H1 (cell line): ENCODE results near the gene CES3. TPM values are rescaled to one million over a fixed set of nuclear protein-coding genes. Genes with fewer than 3 reads are reported as not detected.
A peak's percentile ranks its signal among the peaks of the same experiment; 100 is the strongest.

Experiments used
- CTCF ChIA-PET: fragments of 300-600 bp; sonication (Branson Sonifier 250); formaldehyde crosslinking; loops from one replicate; lab custom pipeline; 2021; ENCODE audit not compliant: partially characterized antibody; lab: Charles Lee
- POLR2A ChIA-PET: fragments of 300-600 bp; sonication (Branson Sonifier 250); formaldehyde crosslinking; loops from one replicate; lab custom pipeline; 2021; ENCODE audit warnings: inconsistent platforms; ENCODE audit not compliant: partially characterized antibody; lab: Charles Lee
- DNase-seq, 2 experiments: peaks; one replicate each; pipeline versions ENCODE4 v3.0.0 to v3.0.0-alpha.2; 2010 to 2022; ENCODE audit warnings: low spot score in 2 of 2, low read depth in 1 of 2, mixed read lengths in 1 of 2
- FAIRE-seq: peaks from 2 replicates; lab custom pipeline; 2011; peaks lifted over from hg19 to GRCh38; lab: Jason Lieb, UNC
- H2AFZ ChIP-seq: 2 replicates; pipeline ENCODE4 v1.8.1; 2012; ENCODE audit warnings: low read length, inconsistent platforms
- H2AK5ac ChIP-seq: 2 replicates; pipeline ENCODE4 v1.6.1; 2013; ENCODE audit warnings: low read depth, low read length
- H2BK120ac ChIP-seq: replicated peaks from 2 replicates; pipeline ENCODE3; 2013; ENCODE audit warnings: low read depth, low read length, inconsistent platforms
- H2BK12ac ChIP-seq: 2 replicates; pipeline ENCODE4 v1.6.1; 2013; ENCODE audit warnings: low read depth, low read length
- H2BK15ac ChIP-seq: 2 replicates; pipeline ENCODE4 v1.6.1; 2013; ENCODE audit warnings: low read length
- H2BK20ac ChIP-seq: 2 replicates; pipeline ENCODE4 v1.6.1; 2013; ENCODE audit warnings: low read length
- H2BK5ac ChIP-seq: 2 replicates; pipeline ENCODE4 v1.6.1; 2013; ENCODE audit warnings: low read depth, low read length
- H3K14ac ChIP-seq: 2 replicates; pipeline ENCODE4 v1.6.1; 2013; ENCODE audit warnings: inconsistent platforms; ENCODE audit not compliant: insufficient read length
- H3K18ac ChIP-seq: 2 replicates; pipeline ENCODE4 v1.6.1; 2013; ENCODE audit warnings: low read length; ENCODE audit errors: extremely low read depth
- H3K23ac ChIP-seq: 2 replicates; pipeline ENCODE4 v1.6.1; 2013; ENCODE audit warnings: inconsistent platforms; ENCODE audit not compliant: insufficient read length
- H3K23me2 ChIP-seq: 2 replicates; pipeline ENCODE4 v1.6.1; 2013; ENCODE audit warnings: low read depth, low read length
- H3K27ac ChIP-seq: 2 replicates; pipeline ENCODE4 v1.6.1; 2011; ENCODE audit warnings: low read depth, low read length, inconsistent platforms
- H3K27me3 ChIP-seq, 4 experiments: replicated peaks in 1 of 4; 1 replicate in 1 of 4; 2 replicates in 3 of 4; pipeline versions ENCODE4 v1.6.1 to v1.8.1; 2011 to 2013; ENCODE audit warnings: low read length in 3 of 4, mild to moderate bottlenecking in 3 of 4, inconsistent platforms in 2 of 4, mixed read lengths in 2 of 4, moderate library complexity in 1 of 4; ENCODE audit not compliant: control insufficient read depth in 3 of 4, insufficient read depth in 3 of 4; ENCODE audit errors: extremely low read depth in 1 of 4
- H3K36me3 ChIP-seq, 4 experiments: 2 replicates each; pipeline versions ENCODE4 v1.6.1 to v1.8.1; 2011 to 2013; ENCODE audit warnings: mild to moderate bottlenecking in 4 of 4, low read length in 3 of 4, moderate library complexity in 2 of 4, control low read depth in 1 of 4, inconsistent platforms in 1 of 4; ENCODE audit not compliant: insufficient read depth in 4 of 4, control insufficient read depth in 2 of 4
- H3K4ac ChIP-seq: replicated peaks from 2 replicates; pipeline ENCODE3; 2013; ENCODE audit warnings: low read length, low read depth, mixed read lengths, inconsistent platforms; ENCODE audit not compliant: insufficient read length
- H3K4me1 ChIP-seq, 4 experiments: replicated peaks in 1 of 4; 1 replicate in 1 of 4; 2 replicates in 3 of 4; pipeline versions ENCODE4 v1.6.1 to v1.8.1; 2011 to 2013; ENCODE audit warnings: low read length in 3 of 4, inconsistent platforms in 2 of 4, mixed read lengths in 1 of 4; ENCODE audit not compliant: insufficient read depth in 4 of 4, control insufficient read depth in 3 of 4
- H3K4me2 ChIP-seq, 2 experiments: 2 replicates each; pipeline versions ENCODE4 v1.6.1 to v1.8.1; 2011 to 2013; ENCODE audit warnings: low read depth in 2 of 2, low read length in 2 of 2, control low read depth in 1 of 2, inconsistent platforms in 1 of 2, mild to moderate bottlenecking in 1 of 2; ENCODE audit not compliant: insufficient read depth in 1 of 2
- H3K4me3 ChIP-seq, 4 experiments: fragments of 200-600, 300-600 bp in 1 of 4; sonication (generic), shearing (Covaris generic), sonication (Bioruptor Twin) in 1 of 4; 2 replicates each; pipeline versions ENCODE4 v1.5.1 to v1.8.1; 2011 to 2016; ENCODE audit warnings: low read length in 4 of 4, low read depth in 3 of 4, control low read depth in 2 of 4, inconsistent platforms in 2 of 4, mild to moderate bottlenecking in 2 of 4, mixed read lengths in 1 of 4, moderate library complexity in 1 of 4; ENCODE audit not compliant: insufficient read depth in 2 of 4; ENCODE audit errors: extremely low read depth in 1 of 4
- H3K56ac ChIP-seq: replicated peaks from 2 replicates; pipeline ENCODE3; 2013; ENCODE audit warnings: low read depth, mild to moderate bottlenecking, mixed read lengths, low read length, inconsistent platforms; ENCODE audit not compliant: insufficient read length
- H3K79me1 ChIP-seq: 2 replicates; pipeline ENCODE4 v1.6.1; 2013; ENCODE audit warnings: low read depth, low read length, control low read depth
- H3K79me2 ChIP-seq, 2 experiments: 2 replicates each; pipeline versions ENCODE4 v1.6.1 to v1.8.1; 2012 to 2013; ENCODE audit warnings: low read length in 2 of 2, mild to moderate bottlenecking in 2 of 2, inconsistent platforms in 1 of 2; ENCODE audit not compliant: insufficient read depth in 2 of 2, control insufficient read depth in 1 of 2
- H3K9ac ChIP-seq, 4 experiments: replicated peaks in 1 of 4; 1 replicate in 1 of 4; 2 replicates in 3 of 4; pipeline versions ENCODE4 v1.6.1 to v1.8.1; 2011 to 2013; ENCODE audit warnings: low read depth in 3 of 4, low read length in 3 of 4, control low read depth in 2 of 4, mild to moderate bottlenecking in 2 of 4, moderate library complexity in 2 of 4, inconsistent platforms in 1 of 4; ENCODE audit errors: extremely low read depth in 1 of 4
- H3K9me3 ChIP-seq, 2 experiments: 2 replicates each; pipeline versions ENCODE4 v1.6.1 to v1.8.1; 2012 to 2013; ENCODE audit warnings: mild to moderate bottlenecking in 2 of 2, moderate library complexity in 2 of 2, control low read depth in 1 of 2, inconsistent platforms in 1 of 2, low read depth in 1 of 2, low read length in 1 of 2, mixed read lengths in 1 of 2; ENCODE audit not compliant: insufficient read depth in 2 of 2
- H4K20me1 ChIP-seq, 2 experiments: replicated peaks in 1 of 2; 2 replicates each; pipeline versions ENCODE3 to v1.8.1; 2011 to 2013; ENCODE audit warnings: inconsistent platforms in 2 of 2, low read length in 2 of 2, mild to moderate bottlenecking in 1 of 2; ENCODE audit not compliant: insufficient read depth in 2 of 2, control insufficient read depth in 1 of 2
- H4K5ac ChIP-seq: 2 replicates; pipeline ENCODE4 v1.6.1; 2013; ENCODE audit warnings: low read length, low read depth, mixed read lengths, inconsistent platforms; ENCODE audit not compliant: insufficient read length
- H4K8ac ChIP-seq: 2 replicates; pipeline ENCODE4 v1.8.0; 2013; ENCODE audit warnings: mild to moderate bottlenecking, moderate library complexity, low read length, inconsistent platforms; ENCODE audit not compliant: insufficient read depth; ENCODE audit errors: extremely low read depth
- H4K91ac ChIP-seq: replicated peaks from 2 replicates; pipeline ENCODE3; 2013; ENCODE audit warnings: low read length, mixed read lengths, inconsistent platforms; ENCODE audit not compliant: insufficient read length
- ASH2L ChIP-seq: fragments of 200-600, 300-600 bp; sonication (generic); IDR thresholded peaks from one replicate; pipeline ENCODE4 v1.7.1; 2017; ENCODE audit warnings: low read length
- ATF3 ChIP-seq: IDR thresholded peaks from 2 replicates; pipeline ENCODE4 v1.6.1; 2011; ENCODE audit warnings: low read depth, mild to moderate bottlenecking, low read length; ENCODE audit not compliant: insufficient read depth
- BACH1 ChIP-seq: IDR thresholded peaks from 2 replicates; pipeline ENCODE4 v1.6.1; 2012; ENCODE audit warnings: low read length, improper control_type of control experiment
- CEBPB ChIP-seq: IDR thresholded peaks from 2 replicates; pipeline ENCODE4 v1.6.1; 2012; ENCODE audit warnings: low read depth, low read length
- EZH2 ChIP-seq: fragments of 200-600 bp; sonication (generic); IDR thresholded peaks from 2 replicates; pipeline ENCODE4 v1.7.1; 2012; ENCODE audit warnings: low read depth, mild to moderate bottlenecking, moderate library complexity, low read length, inconsistent platforms; ENCODE audit not compliant: severe bottlenecking
- HDAC6 ChIP-seq: IDR thresholded peaks from one replicate; pipeline ENCODE4 v1.7.1; 2012; ENCODE audit warnings: low read depth, mild to moderate bottlenecking, inconsistent platforms, low read length, moderate library complexity
- JUN ChIP-seq: IDR thresholded peaks from 2 replicates; pipeline ENCODE4 v1.6.1; 2011; ENCODE audit warnings: low read depth, mild to moderate bottlenecking, improper control_type of control experiment, low read length
- KDM5A ChIP-seq: fragments of 200-600 bp; IDR thresholded peaks from 2 replicates; pipeline ENCODE4 v1.7.1; 2012; ENCODE audit warnings: mild to moderate bottlenecking, low read length, inconsistent platforms, mixed read lengths
- MAFK ChIP-seq: IDR thresholded peaks from 2 replicates; pipeline ENCODE4 v1.6.1; 2012; ENCODE audit warnings: low read depth, mild to moderate bottlenecking, improper control_type of control experiment, low read length
- MAX ChIP-seq: IDR thresholded peaks from 2 replicates; pipeline ENCODE4 v1.6.1; 2012; ENCODE audit warnings: inconsistent platforms
- PHF8 ChIP-seq: fragments of 200-600 bp; sonication (generic); conservative IDR thresholded peaks from 2 replicates; pipeline ENCODE4 v1.7.1; 2012; ENCODE audit warnings: low read depth, mild to moderate bottlenecking, inconsistent platforms, low read length, moderate library complexity
- POU5F1 ChIP-seq: IDR thresholded peaks from 2 replicates; pipeline ENCODE4 v1.6.1; 2011; ENCODE audit warnings: low read depth, mild to moderate bottlenecking, low read length, moderate library complexity
- SIX5 ChIP-seq: IDR thresholded peaks from 2 replicates; pipeline ENCODE4 v1.6.1; 2011; ENCODE audit warnings: mild to moderate bottlenecking, low read depth, low read length
- SP1 ChIP-seq: IDR thresholded peaks from 2 replicates; pipeline ENCODE4 v1.6.1; 2011; ENCODE audit warnings: low read depth, low read length
- SP4 ChIP-seq: IDR thresholded peaks from 2 replicates; pipeline ENCODE4 v1.6.1; 2012; ENCODE audit warnings: low read length, inconsistent platforms
- WGBS, 2 experiments: shearing (Covaris generic) in 1 of 2; methylation state at CpG; one replicate each; pipeline versions ENCODE4 v1.1.6 to v1.1.7; 2013 to 2015; ENCODE audit warnings: low lambda C conversion rate in 2 of 2, mixed read lengths in 2 of 2, inconsistent platforms in 1 of 2, low coverage in 1 of 2, missing lambda C conversion rate in 1 of 2; ENCODE audit not compliant: insufficient replicate concordance in 2 of 2, insufficient coverage in 1 of 2, insufficient read length in 1 of 2; ENCODE audit errors: extremely low coverage in 1 of 2, missing lambda C conversion rate in 1 of 2; 5-methylcytosine and 5-hydroxymethylcytosine counted together
- polyA plus RNA-seq, 7 experiments: library from polyadenylated mRNA; depleted of rRNA in 3 of 7; stranded (reverse) in 5 of 7; unstranded in 2 of 7; fragments of >200 nt in 5 of 7; fragments of 200-250 nt in 2 of 7; gene quantifications; 1 replicate in 5 of 7; 2 replicates in 1 of 7; 4 replicates in 1 of 7; pipeline versions ENCODE4 v1.2.1 to v1.2.3, GENCODE V29; 2011 to 2013; ENCODE audit warnings: missing spikeins in 2 of 7, mixed read lengths in 2 of 7
- total RNA-seq: library from RNA; stranded (reverse); fragmentation: NEBNext Ultra II Directional; extraction: Animal tissue kit (Norgen Biotek cat#: 25700); gene quantifications from 2 replicates; pipeline ENCODE4 v1.2.1, GENCODE V29; 2021

Gene CES3
- total and polyA plus RNA-seq, 2 of the 8 experiments (the other 6 are each of a cell fraction or from before 2014, with no cell fraction given), result 1.6 to 2.2 TPM

- no peak overlapping the region for H2BK12ac ChIP-seq
- no peak overlapping the region for H2BK5ac ChIP-seq
- no peak overlapping the region; a peak in 1 of 8 replicates for H3K4me3 ChIP-seq
- 0 out of 2 replicates have a peak overlapping the region, but pooled peaks have one; percentile 13 for H2BK15ac ChIP-seq
- H3K23ac ChIP-seq, result no peak overlapping the region
- H3K36me3 ChIP-seq, result no peaks in the 10 kb centered on the region
- H4K8ac ChIP-seq, result no peak overlapping the region
- 82% methylated on average over 3 of the region's 3 CpGs; no CpG with 5 or more reads in 1 of the 2 experiments for WGBS, 2 experiments
- H3K4ac ChIP-seq, result no peak overlapping the region
- no peak overlapping the region for H2BK120ac ChIP-seq
- peaks cover 8% of the 10 kb centered on the region; the same call in 1 of the 2 replicates for H3K23me2 ChIP-seq
- no peaks in the 10 kb centered on the region for H4K20me1 ChIP-seq
- H4K5ac ChIP-seq, result no peak overlapping the region
- no peak overlapping the region for H2AK5ac ChIP-seq
- H3K27ac ChIP-seq, result no peak overlapping the region
- no peak overlapping the region for H3K56ac ChIP-seq
- no peak for DNase-seq
- H3K27me3 ChIP-seq, result peaks cover 9 to 51% (median 39%) of the 10 kb centered on the region in 4 experiments
- ChIA-PET POLR2A (no interaction called here), CTCF (interaction anchor here (0.7 to 2.0 kb wide), 3 partner anchors 9 to 174 kb away, joined by 3 to 7 read pairs (median 3); no protein-coding TSS in a partner anchor)
- no peak overlapping the region for H3K14ac ChIP-seq
- H4K91ac ChIP-seq, result no peak overlapping the region
- no peaks in the 10 kb centered on the region for H3K79me1 ChIP-seq
- H3K9ac ChIP-seq, result no peak overlapping the region
- H3K4me1 ChIP-seq, result peaks cover 0 to 14% (median 9%) of the 10 kb centered on the region in 4 experiments; a peak in 5 of 7 replicates
- peak overlapping the region in 1 of 2 experiments; percentile 90; a peak in 1 of 4 replicates for H3K4me2 ChIP-seq
- no peak for FAIRE-seq
- H3K79me2 ChIP-seq, result no peaks in the 10 kb centered on the region
- no peaks in the 10 kb centered on the region for H3K9me3 ChIP-seq
- no peak overlapping the region for H2BK20ac ChIP-seq
- no peak overlapping the region for H3K18ac ChIP-seq
- no peak overlapping the region for H2AFZ ChIP-seq
- TF ChIP-seq MAX (no peak), PHF8 (no peak), POU5F1 (no peak), SP4 (no peak), ASH2L (no peak), SP1 (no peak), ATF3 (no peak), BACH1 (no peak), JUN (no peak), EZH2 (no peak), KDM5A (no peak), MAFK (no peak), HDAC6 (no peak), SIX5 (no peak), CEBPB (no peak)
Measured at GRCh38 chr16:67001726-67002125, 40.7 kb downstream of the CES3 start.
